ENCODE data around the gene GRHL3. TPM values are rescaled to one million over a fixed set of nuclear protein-coding genes. Genes with fewer than 3 reads are reported as not detected.

Gene GRHL3
- total RNA-seq, 1 donor from 2014 or later, result 0.78 TPM

DNA sequence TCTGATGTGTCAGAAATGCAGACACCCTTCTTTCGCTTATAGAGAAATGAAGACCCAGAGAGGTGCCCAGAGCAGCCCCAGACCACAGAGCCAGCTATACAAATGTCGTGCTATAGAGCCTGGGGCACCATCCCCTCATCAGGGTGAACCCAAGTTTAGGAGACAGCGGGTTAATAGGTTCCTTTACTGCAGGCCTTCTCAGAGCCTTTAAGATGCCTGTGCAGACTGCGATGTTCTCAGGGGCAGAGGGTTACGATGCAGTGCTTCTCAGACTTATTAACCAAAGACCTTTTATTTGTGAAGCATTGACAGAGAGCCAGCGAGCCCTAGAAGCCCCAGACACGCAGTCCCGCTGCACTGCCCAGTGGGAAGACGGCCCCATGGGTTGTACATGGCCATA, 47.5 kb downstream of the GRHL3 start:
- DNase-seq (no peak), ATAC-seq (ENCODE audit: low read depth) (no peak)
- intact Hi-C loops (cut with micrococcal nuclease), result no loop called here
- Mint-ChIP-seq H3K4me1 (peaks cover 6% of the 10 kb centered on the region), H3K27me3 (no peaks in the 10 kb centered on the region), H3K27ac (no peak overlapping the region), H3K9me3 (no peaks in the 10 kb centered on the region), H3K36me3 (ENCODE audit: low read depth) (no peaks in the 10 kb centered on the region), H3K4me3 (no peak overlapping the region)
- TF ChIP-seq, protein P1, sequence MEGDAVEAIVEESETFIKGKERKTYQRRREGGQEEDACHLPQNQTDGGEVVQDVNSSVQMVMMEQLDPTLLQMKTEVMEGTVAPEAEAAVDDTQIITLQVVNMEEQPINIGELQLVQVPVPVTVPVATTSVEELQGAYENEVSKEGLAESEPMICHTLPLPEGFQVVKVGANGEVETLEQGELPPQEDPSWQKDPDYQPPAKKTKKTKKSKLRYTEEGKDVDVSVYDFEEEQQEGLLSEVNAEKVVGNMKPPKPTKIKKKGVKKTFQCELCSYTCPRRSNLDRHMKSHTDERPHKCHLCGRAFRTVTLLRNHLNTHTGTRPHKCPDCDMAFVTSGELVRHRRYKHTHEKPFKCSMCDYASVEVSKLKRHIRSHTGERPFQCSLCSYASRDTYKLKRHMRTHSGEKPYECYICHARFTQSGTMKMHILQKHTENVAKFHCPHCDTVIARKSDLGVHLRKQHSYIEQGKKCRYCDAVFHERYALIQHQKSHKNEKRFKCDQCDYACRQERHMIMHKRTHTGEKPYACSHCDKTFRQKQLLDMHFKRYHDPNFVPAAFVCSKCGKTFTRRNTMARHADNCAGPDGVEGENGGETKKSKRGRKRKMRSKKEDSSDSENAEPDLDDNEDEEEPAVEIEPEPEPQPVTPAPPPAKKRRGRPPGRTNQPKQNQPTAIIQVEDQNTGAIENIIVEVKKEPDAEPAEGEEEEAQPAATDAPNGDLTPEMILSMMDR (IDR thresholded peaks at IDR 0.05), result no peak
- POLR2A ChIA-PET, result no interaction called here
- CTCF ChIA-PET, result interaction anchor here (0.9 kb wide), 1 partner anchor 24 kb away, joined by 3 read pairs; no protein-coding TSS in a partner anchor

DNA sequence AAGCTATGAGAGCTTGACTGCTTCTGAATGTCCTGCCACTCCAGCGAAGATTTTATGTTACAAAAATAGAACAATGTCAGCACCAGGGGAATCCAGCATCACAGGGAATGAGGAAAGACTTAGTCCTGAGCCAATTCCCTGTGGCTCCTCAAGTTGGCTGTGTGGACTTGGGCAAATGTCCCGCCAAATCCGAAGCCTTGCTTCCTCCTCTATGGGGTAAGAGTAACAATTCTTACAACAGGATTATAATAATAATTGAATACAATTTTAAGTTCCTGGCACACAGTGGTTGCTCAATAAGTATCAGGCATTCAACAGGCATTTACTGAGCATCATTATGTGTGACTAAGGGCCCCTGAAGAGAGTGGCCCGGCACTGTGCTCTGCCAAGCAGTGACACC, 50.0 kb downstream of the GRHL3 start:
- H3K27me3 Mint-ChIP-seq, result no peaks in the 10 kb centered on the region
- ChIA-PET POLR2A (no interaction called here), CTCF (no interaction called here)
- no peak for ATAC-seq (ENCODE audit: low read depth)
- H3K9me3 Mint-ChIP-seq, result no peaks in the 10 kb centered on the region
- TF ChIP-seq, protein P1 (IDR thresholded peaks at IDR 0.05), result no peak
- intact Hi-C loops (cut with micrococcal nuclease), result no loop called here
- no peaks in the 10 kb centered on the region for H3K36me3 Mint-ChIP-seq (ENCODE audit: low read depth)
- H3K27ac Mint-ChIP-seq, result no peak overlapping the region
- DNase-seq, result no peak
- H3K4me1 Mint-ChIP-seq, result peaks cover 25% of the 10 kb centered on the region
- no peak overlapping the region for H3K4me3 Mint-ChIP-seq

DNA sequence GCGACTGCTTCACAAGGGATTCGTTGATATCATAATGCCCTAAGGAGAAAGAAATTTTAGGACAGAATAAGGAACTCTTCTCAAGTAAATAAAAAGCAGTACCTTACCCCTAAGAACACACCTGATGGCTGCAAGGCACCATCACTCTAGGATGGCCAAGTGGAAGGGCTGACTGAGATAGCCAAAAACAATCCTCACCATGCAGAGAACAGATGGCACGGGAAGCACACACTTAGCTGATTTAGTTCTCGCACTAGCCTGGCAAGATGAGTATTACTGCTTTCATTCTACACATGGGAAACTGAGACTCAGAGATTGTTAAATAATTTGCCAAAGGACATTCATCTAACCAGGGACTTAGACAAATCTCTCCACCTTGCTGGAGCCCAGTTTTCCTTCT, 50.6 kb downstream of the GRHL3 start:
- H3K4me1 Mint-ChIP-seq, result peaks cover 25% of the 10 kb centered on the region
- TF ChIP-seq, protein P1 (IDR thresholded peaks at IDR 0.05), result no peak
- H3K27ac Mint-ChIP-seq, result no peak overlapping the region
- ChIA-PET POLR2A (no interaction called here), CTCF (no interaction called here)
- H3K27me3 Mint-ChIP-seq, result no peaks in the 10 kb centered on the region
- intact Hi-C loops (cut with micrococcal nuclease), result no loop called here
- no peak overlapping the region for H3K4me3 Mint-ChIP-seq
- no peaks in the 10 kb centered on the region for H3K9me3 Mint-ChIP-seq
- no peaks in the 10 kb centered on the region for H3K36me3 Mint-ChIP-seq (ENCODE audit: low read depth)
- DNase-seq (no peak), ATAC-seq (ENCODE audit: low read depth) (no peak)

DNA sequence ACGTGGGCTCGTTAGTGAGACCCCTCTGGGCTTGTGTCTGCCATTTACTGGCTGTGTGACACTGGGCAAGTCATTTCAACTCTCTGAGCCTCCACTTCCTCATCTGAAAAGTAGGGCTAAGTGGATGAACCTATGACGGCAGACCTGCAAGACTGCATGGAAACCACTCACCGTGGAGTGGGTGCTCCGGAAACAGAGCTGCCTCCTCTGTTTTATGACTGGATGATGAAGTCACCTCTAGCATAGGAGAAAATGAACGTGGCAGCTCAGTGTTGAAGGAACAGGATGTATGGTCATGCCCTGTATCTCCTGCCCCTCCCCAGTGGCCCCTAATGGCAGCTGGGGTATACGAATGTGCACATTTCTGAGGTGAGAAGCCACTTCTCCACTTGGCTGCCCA, 53.9 kb downstream of the GRHL3 start:
- H3K4me1 Mint-ChIP-seq, result peaks cover 20% of the 10 kb centered on the region
- H3K4me3 Mint-ChIP-seq, result peak overlapping the region; percentile 21
- peak; percentile 92 for ATAC-seq (ENCODE audit: low read depth)
- DNase-seq, result peak; percentile 25
- CTCF ChIA-PET, result interaction anchor here (1.7 kb wide), 2 partner anchors 9 to 19 kb away, joined by 4 to 7 read pairs; no protein-coding TSS in a partner anchor
- POLR2A ChIA-PET, result interaction anchor here (0.5 to 1.8 kb wide), 9 partner anchors 18 to 433 kb away, joined by 3 to 17 read pairs (median 3); partner anchors contain the start of genes IFNLR1 and NIPAL3
- TF ChIP-seq, protein P1 (IDR thresholded peaks at IDR 0.05), result no peak
- H3K27me3 Mint-ChIP-seq, result no peaks in the 10 kb centered on the region
- H3K36me3 Mint-ChIP-seq (ENCODE audit: low read depth), result peaks cover 5% of the 10 kb centered on the region
- no peaks in the 10 kb centered on the region for H3K9me3 Mint-ChIP-seq
- intact Hi-C loops (cut with micrococcal nuclease), result loop anchor here (1.0 to 2.0 kb wide), 3 partner anchors 11 to 50 kb away; partner anchors contain the start of gene STPG1
- H3K27ac Mint-ChIP-seq, result peak overlapping the region; percentile 87

DNA sequence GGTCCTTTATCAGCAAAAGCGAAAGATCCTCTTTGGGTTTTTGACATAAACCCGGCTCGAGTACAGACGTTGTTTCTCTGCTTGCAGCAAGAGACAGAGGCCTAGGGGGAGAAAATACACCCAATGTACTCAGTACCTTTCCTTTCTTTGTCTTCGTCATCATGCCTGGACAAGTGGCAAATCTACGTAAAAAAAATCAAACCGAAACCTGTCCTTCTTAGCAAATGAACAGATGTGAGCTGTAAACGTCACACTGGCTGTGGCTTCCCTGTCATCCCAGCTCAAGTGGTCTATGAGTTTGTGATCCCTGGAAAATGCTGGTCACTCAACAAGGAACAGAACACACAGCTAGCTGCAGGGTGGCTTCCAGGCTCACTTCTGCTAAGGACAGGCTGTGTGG, 54.6 kb downstream of the GRHL3 start:
- intact Hi-C loops (cut with micrococcal nuclease), result loop anchor here (1.0 to 2.0 kb wide), 3 partner anchors 11 to 51 kb away; partner anchors contain the start of gene STPG1
- Mint-ChIP-seq H3K27me3 (no peaks in the 10 kb centered on the region), H3K36me3 (ENCODE audit: low read depth) (peaks cover 6% of the 10 kb centered on the region), H3K27ac (peak overlapping the region; percentile 87), H3K4me1 (peaks cover 20% of the 10 kb centered on the region), H3K9me3 (no peaks in the 10 kb centered on the region), H3K4me3 (peak overlapping the region; percentile 21)
- TF ChIP-seq, protein P1 (IDR thresholded peaks at IDR 0.05), result no peak
- ATAC-seq (ENCODE audit: low read depth), result no peak
- POLR2A ChIA-PET, result interaction anchor here (0.7 to 1.8 kb wide), 8 partner anchors 17 to 393 kb away, joined by 3 to 22 read pairs (median 8); partner anchors contain the start of genes IFNLR1 and NIPAL3
- DNase-seq, result no peak
- CTCF ChIA-PET, result interaction anchor here (1.7 kb wide), 2 partner anchors 8 to 19 kb away, joined by 4 to 7 read pairs; no protein-coding TSS in a partner anchor

All from activated B cell treated with CpG ODN at 0.5 μM for 24 hours (primary cell).